ENCODE measurements around the gene RHEB.

RHEB gene

DNA sequence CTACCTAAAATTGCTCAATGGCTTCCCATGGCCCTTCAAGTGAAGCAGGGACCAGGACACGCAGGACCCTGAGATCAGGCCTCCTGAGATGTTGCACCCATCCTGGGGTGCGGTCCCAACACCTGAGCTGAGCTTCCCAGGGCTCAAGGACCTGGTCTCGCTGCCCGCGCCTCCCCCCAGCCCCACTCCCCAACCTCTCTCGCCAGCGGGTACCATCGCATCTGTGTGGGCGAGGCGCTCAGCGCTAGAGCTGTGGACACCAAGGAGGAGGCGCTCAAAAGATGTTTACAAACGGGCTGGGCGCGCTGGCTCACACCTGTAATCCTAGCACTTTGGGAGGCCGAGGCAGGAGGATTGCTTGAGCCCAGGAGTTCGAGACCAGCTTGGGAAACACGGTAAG, 72.4 kb downstream of the RHEB start:
- DNase-seq: no peak

- no peak for DNase-seq
These were observed 73.3 kb downstream of the RHEB start for GRCh38 chr7:151446412-151446811.

DNA sequence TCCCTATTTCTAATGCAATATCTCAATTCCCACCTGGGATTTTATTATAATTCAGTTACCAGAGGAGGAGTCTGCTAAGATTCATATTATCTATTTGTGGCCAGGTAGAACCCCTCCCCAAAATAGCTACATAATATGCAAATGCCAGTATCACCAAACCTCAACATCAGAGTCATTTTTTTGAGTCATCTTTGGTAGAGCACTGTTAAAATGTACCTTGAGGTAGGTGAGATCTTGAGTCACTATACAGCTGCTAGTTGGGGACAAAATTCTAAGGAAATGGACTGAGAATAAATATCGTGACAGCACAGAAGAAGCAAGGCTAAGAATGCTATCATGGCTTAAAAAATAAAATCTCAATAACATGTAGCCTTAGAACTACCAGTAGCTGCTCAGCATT, 75.1 kb downstream of the RHEB start:
- no peak for DNase-seq

GRCh38 chr7:151442776-151443496, 76.8 kb downstream of the RHEB start:
- DNase-seq: no peak

- DNase-seq: no peak
These were observed 78.8 kb downstream of the RHEB start for GRCh38 chr7:151440799-151441445.

DNA sequence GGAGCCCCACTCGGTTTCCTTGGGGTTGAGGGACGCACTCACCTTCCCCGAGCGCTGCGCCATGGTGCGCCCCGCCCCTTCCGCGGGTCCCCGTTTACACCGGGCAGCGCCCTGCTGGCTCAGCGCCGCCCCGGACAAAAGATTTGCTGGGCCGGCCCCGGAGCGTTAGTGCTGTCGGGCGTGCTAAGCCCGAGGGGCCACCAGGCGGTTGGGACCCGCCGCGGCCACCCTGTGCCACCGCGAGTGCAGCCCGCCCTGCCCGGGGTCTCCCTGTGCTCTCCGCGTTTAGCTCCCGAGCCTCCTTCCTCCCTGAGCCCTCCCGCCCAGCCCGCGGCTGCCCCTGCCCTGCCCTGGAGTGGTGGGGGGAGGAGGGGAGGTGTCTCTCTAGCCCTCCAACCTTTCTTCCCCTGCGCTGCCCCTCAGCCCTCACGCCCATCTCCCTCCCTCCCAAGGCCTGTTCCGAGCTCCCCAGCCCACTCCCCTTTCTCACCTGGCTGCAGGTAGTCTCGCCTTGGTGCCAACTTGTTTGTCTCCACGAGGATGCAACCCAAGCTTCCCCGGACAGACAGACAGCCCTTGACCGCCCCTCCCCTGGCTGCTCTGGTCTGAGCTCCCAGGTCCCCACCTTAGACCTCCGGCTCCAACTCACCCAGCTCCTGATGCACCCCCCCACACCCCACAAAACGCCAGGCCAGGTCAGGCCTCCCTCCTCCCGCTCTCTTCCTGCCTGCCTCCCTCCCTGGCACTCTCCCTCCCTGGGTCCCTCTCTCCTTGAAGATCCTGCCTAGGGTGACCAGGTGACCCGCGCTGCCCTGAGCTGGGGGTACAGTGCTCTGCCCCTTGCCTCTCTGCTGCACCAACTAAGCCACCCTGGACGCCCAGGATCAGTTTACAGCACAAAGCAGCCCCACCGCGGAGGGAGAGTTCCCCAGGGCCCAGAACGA, 79.6 kb downstream of the RHEB start, which contains the start of gene CRYGN:
Gene CRYGN (minus strand): TSS at position 287 of the 944 bp plus-strand sequence. CDS start 224 bp downstream, at position 63.
- DNase-seq: no peak

GRCh38 chr7:151438864-151439601, 80.7 kb downstream of the RHEB start:
- DNase-seq: no peak

GRCh38 chr7:151437866-151438516, 81.7 kb downstream of the RHEB start:
- DNase-seq: no peak

DNA sequence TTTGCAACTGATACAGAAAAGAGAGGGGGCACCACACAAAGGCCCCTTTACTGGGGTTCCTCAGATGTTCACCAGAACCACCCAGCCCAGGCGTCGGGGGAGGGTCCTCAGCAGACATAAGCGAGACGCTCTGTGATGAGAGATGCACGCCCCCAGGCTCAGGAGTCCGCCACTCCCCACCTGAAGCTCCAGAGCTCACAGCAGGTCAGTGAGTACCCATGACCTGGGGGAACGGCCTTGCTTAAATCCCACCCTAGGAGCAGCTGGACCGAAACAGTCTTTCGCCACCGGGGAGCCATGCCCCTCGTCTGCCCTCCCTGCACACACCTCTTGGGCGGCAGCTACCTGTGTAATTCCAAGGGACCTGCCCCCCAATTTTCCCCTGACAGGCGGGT, 82.5 kb downstream of the RHEB start:
- no peak for DNase-seq

DNA sequence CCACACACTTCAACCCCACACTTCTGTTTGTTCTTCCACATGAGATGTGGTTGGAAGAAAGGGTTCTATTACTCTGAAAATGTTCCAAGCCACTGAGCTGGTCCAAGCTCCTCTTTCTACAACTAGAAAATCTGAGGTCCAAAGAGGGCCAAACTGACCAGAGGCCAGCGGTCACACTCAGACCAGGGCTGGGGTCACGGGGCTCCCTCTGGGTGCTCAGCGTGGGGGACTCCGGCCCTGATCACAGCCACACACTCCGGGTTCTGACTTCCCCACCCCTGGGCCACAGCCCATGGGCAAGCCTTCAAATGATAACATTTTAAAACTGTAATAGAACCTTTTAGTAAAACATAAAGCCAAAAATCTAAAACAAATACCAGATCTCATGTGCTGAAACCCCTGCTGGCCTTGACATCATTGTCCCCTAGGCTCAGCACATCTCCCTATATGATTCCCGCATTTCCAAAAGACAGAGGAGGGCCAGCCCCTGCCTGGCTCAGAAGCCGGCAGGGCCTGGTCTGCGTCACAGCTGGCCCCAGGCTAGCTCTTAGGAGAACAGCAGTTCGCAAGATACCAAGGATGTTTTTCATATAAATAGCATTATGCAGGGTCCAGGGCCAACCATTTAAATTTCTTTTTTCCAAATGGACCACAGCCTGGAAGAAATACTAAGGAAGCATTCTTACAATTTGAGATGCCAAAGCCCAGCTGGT, 83.1 kb downstream of the RHEB start:
- no peak for DNase-seq

- no peak for DNase-seq
These were observed 83.7 kb downstream of the RHEB start for GRCh38 chr7:151435971-151436370.

- no peak for DNase-seq
These were observed 84.4 kb downstream of the RHEB start for GRCh38 chr7:151435103-151435916.

DNA sequence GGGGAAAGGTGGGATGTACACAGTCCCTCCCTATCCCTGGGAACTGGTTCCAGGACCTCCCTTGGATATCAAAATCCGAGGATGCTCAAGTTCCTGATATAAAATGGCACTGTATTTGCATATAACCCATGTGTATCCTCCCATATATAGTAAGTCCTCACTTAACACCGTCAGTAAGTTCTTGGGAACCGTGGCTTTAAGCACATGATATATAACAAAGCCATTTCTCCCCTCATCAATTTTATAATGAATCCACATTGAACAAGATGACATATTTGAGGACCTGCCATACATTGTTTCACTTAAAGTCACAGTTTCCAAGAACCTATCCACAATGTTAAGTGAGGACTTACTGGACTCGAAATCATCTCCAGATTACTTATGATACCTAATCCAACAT, 85.1 kb downstream of the RHEB start:
- no peak for DNase-seq

DNA sequence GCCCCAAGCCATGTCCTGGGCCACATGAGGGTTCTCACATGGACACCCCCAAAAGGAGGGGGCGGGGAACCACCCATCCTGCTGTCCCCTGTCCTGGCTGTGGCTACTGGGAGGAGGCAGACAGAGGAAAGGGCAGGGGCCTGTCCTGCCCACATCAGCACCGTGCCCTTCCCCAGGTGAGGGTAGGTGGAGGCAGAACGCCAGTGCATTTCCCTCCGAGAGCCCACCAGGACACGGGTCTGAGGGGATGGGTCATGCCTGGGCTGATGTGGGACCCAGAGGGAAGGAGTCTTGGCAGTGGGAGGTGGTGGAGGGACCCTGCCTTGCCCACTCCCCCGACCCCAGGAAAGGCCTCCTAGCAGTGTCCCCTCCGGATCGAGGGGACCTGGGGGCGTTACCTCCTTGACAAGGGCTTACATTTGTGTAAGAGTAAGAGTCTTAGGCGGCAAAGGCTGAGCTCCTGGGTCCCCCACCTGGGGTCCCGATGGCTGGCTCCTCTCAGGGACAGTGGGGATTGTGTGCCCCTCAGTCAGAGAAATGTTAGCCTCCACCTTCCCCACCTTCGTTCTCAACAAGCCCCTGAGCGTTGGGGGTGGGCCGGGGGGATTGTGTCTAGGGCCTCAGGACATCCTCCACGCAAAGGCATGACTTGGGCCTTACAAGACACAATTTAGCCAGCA, 85.8 kb downstream of the RHEB start:
- DNase-seq: no peak

GRCh38 chr7:151432658-151433521, 86.8 kb downstream of the RHEB start:
- no peak for DNase-seq

- DNase-seq: no peak
These were observed 87.9 kb downstream of the RHEB start for GRCh38 chr7:151431768-151432311.

DNA sequence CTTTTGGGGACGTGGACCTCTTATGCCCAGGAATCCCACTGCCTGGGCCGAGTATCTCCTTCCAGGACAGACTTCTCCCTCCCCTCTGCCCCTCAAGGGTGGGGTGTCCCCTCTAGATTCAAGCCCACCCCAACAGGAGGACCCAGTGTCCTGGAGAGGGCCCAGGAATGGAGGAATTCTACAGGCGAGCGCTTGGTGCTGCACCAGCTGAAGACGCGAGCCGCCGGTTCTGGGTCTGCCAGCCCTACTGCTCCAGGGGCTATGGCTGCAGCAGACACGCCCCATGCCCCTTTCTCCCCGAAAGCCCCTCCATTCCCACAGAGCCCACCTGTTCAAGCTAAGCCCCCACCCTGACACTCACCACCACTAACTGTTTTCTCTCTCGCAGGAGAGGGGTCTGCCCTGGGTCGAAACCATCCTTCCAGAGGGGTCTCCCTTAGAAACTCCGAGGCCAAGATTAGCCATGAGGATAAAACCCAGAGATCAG, 88.4 kb downstream of the RHEB start:
- DNase-seq: no peak

- no peak for DNase-seq
These were observed 89.1 kb downstream of the RHEB start for GRCh38 chr7:151430391-151431205.
